Coronary artery (tissue), 2 donors: ENCODE measurements around the gene USP32.
A peak's percentile ranks its signal among the peaks of the same experiment; 100 is the strongest.
"Not testable (repeated sequence)": the region's sequence is repeated elsewhere in the genome, so short reads cannot be mapped to it uniquely, and the experiment has no call there.

Experiments
- DNase-seq: peaks from one replicate; pipeline ENCODE4 v3.0.0-alpha.2; 2017; ENCODE audit warnings: low spot score
- H3K27ac ChIP-seq, 2 donors: fragments of 200-600 bp; sonication (generic); one replicate each; pipeline ENCODE4 v1.5.1; 2016 to 2019
- H3K4me3 ChIP-seq: fragments of 200-600 bp; sonication (generic); 2 replicates; pipeline ENCODE4 v1.5.1; 2016; ENCODE audit warnings: mild to moderate bottlenecking, moderate library complexity
- TF ChIP-seq, protein P1 (sequence below): fragments of 200-600 bp; sonication (generic); IDR thresholded peaks from one replicate; pipeline ENCODE4 v1.5.1; 2019; ENCODE audit warnings: antibody characterized with exemption

USP32 gene

DNA sequence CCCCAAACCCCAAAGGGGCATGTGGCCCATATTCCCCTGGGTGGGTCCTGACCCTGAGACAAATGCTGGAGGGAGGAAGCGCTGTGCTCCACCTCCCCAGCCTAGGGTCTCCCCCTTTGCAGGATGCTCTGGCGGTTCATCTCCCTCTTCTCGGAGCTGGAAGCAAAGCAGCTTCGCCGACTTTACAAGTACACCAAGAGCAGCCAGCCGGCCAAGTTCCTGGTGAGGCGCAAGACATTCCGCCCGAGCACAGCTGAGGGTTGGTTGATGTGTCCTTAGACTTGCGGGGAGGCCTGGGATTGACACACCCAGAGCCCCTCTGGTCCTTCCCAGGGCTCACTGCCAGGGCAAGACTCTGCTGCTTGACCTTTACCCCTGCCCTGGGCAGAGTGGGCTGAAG, 34.7 kb upstream of the USP32 start:
- Histone ChIP-seq H3K4me3 (no peak overlapping the region), H3K27ac (no peak overlapping the region)
- no peak for DNase-seq
- TF ChIP-seq, protein P1, sequence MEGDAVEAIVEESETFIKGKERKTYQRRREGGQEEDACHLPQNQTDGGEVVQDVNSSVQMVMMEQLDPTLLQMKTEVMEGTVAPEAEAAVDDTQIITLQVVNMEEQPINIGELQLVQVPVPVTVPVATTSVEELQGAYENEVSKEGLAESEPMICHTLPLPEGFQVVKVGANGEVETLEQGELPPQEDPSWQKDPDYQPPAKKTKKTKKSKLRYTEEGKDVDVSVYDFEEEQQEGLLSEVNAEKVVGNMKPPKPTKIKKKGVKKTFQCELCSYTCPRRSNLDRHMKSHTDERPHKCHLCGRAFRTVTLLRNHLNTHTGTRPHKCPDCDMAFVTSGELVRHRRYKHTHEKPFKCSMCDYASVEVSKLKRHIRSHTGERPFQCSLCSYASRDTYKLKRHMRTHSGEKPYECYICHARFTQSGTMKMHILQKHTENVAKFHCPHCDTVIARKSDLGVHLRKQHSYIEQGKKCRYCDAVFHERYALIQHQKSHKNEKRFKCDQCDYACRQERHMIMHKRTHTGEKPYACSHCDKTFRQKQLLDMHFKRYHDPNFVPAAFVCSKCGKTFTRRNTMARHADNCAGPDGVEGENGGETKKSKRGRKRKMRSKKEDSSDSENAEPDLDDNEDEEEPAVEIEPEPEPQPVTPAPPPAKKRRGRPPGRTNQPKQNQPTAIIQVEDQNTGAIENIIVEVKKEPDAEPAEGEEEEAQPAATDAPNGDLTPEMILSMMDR, result no peak

DNA sequence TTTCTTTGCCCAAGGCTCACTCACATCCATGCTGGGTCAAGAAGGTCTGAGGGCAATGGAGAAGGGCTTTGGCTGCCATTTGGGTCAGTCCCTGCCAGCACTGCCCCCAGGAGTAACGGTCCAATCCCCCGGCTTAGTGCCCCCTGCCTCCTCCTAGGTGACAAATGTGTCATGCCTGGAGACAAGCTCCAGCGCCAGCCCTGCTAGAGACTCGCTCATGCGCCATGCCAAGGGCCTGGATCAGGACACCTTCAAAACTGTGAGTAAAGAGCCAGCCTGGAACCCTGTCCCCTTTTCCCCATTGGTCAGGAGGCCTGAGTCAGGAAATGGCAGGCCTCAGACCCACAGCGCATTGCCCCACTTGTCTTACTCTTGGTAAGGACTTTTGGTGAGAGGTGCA, 33.7 kb upstream of the USP32 start:
- Histone ChIP-seq H3K27ac (no peak overlapping the region), H3K4me3 (no peak overlapping the region)
- TF ChIP-seq, protein P1, result no peak
- no peak for DNase-seq

DNA sequence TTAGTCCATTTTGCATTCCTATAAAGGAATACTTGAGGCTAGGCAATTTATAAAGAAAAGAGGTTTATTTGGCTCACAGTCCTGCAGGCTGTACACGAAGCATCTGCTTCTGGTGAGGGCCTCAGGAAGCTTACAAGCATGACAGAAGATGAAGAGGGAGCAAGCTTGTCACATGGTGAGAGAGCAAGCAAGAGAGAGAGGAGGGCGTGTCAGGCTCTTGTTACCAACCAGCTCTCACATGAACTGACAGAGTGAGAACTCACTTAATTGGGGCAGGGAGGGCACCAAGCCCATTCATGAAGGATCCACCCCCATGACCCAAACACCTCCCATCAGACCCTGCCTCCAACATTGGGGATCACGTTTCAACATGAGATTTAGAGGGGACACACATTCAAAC, 31.9 kb upstream of the USP32 start:
- H3K4me3 ChIP-seq, result no peak overlapping the region
- TF ChIP-seq, protein P1, result no peak
- no peak overlapping the region for H3K27ac ChIP-seq
- DNase-seq, result no peak

DNA sequence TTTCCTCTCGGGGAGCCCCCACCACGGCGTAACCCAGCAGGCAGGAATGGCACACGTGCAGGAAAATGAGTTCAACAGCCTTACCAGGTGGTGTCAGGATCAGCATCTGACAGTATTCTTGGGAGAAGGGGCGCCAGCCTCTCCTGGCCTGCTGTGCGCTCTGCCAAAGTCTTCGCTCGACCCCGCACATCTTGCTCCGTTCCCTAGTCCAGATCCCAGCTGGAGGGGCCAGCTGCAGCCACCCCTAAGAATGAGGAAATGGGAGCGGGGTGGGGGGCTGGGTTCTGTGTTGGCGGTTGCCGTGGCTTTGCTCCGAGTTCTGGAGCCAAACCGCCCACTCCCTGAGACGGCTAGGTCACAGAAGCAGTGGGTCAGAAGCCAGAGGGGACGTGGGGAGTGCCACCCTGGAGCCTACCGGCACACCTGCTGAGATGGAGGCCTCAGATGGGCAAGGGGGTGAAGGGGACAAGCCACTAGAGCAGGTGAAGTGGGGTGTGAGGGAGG, 30.3 kb upstream of the USP32 start, which contains the start of gene CHCT1:
Gene CHCT1, plus strand, starts transcription at position 328 of the 504 bp plus-strand sequence. Its CDS starts 104 bp downstream, at position 432.
- H3K27ac ChIP-seq, result peak within 1 kb of the TSS in 1 of 2 donors; percentile 51
- H3K4me3 ChIP-seq, result peak within 1 kb of the TSS; percentile 78
- TF ChIP-seq, protein P1, result no peak
- no peak for DNase-seq

DNA sequence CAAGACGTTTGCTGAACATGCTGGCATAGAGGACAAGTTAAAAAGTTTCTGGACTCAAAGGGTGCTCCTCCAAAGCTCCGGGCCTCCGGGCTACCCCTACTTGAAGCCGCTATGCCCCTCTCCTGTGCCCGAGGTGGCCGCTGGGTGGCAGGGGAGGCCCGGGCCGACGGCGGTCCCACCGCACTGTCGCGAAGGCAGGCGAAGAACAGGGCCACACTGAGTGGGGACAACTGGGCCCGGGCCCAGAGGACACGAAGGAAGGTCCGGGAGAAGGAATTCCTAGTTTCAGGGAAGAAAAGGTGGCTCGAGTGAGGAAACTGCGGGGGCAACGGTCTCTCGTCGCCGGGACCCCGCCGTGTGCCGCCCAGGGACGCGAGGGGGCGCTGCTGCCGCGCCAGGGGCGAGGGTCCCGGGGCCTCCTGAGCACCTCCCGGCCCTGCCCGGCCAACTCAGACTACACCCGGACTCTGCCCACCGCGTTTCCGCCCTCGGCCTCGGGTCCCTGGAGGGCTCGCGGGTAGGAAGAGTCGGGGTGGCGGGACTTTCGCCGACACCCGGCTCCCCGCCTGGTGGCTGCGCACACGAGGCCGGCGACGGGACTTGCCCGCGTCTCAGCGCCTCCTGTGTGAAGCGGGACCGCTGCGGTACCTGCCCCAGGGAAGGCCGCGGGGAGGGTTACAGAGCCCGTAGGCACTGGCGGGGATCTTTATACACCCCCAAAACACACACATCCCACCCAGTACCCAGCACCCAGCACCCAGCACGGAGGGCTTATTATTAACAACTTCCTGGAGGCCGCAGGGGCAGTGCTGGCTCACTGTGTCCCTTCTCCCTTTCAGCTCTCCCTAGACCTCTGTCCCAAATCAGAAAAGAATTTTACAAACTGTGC, 29.6 kb upstream of the USP32 start:
- TF ChIP-seq, protein P1, result peak; percentile 94
- no peak for DNase-seq
- peak overlapping the region; percentile 78 for H3K4me3 ChIP-seq
- peak overlapping the region in 1 of 2 donors; percentile 51 for H3K27ac ChIP-seq

DNA sequence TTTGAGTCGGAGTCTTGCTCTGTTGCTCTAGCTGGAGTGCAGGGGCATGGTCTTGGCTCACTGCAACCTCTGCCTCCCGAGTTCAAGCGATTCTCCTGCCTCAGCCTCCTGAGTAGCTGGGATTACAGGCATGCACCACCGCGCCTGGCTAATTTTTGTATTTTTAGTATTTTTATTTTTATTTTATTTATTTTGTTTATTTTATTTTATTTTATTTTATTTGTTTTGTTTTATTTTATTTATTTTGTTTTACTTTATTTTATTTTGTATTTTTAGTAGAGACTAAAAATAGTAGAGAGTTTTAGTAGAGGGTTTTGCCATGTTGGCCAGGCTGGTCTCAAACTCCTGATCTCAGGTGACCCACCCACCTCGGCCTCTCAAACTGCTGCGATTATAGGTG, 27.9 kb upstream of the USP32 start:
- H3K4me3 ChIP-seq, DNase-seq, H3K27ac ChIP-seq: not testable (repeated sequence)

DNA sequence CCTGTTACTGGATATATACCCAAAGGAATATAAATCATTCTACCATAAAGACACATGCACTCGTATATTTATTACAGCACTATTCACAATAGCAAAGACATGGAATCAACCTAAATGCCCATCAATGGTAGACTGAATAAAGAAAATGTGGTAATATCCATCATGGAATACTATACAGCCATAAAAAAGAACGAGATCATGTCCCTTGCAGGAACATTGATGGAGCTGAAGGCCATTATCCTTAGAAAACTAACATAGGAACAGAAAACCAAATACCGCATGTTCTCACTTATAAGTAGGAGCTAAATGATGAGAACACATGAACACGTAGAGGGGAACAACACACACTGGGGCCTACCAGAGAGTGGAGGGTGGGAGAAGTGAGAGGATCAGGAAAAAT, 27.1 kb upstream of the USP32 start:
- DNase-seq, H3K4me3 ChIP-seq, H3K27ac ChIP-seq: not testable (repeated sequence)

DNA sequence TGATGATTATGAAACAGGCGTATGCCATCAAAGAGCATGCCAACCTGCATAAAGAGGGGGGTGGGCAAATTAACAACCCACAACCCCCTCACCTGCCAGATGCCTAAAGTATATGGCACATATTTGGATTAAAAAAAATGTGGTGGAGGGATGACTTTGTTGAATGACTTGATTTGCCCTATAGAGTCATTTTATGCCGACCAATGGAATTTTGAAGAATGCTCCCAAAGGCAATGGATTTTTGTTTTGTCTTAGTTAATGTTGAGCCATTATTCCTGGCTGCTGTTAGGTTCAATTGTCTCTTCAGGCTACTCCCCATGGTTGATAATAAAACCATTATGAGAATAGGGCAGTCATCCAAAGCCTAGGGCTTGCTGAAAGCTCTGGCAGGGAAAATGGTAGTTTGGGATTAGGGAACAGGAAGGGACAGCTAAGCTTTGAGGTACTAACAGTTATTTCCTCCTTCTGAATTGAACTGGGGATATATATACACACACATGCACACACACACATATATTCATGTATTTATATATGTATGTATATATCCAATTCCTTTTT, 24.5 kb upstream of the USP32 start:
- TF ChIP-seq, protein P1, result no peak
- DNase-seq, result no peak
- no peak overlapping the region for H3K27ac ChIP-seq
- H3K4me3 ChIP-seq, result no peak overlapping the region
